ENCODE measurements around the gene PLAC1.

PLAC1 gene

DNA sequence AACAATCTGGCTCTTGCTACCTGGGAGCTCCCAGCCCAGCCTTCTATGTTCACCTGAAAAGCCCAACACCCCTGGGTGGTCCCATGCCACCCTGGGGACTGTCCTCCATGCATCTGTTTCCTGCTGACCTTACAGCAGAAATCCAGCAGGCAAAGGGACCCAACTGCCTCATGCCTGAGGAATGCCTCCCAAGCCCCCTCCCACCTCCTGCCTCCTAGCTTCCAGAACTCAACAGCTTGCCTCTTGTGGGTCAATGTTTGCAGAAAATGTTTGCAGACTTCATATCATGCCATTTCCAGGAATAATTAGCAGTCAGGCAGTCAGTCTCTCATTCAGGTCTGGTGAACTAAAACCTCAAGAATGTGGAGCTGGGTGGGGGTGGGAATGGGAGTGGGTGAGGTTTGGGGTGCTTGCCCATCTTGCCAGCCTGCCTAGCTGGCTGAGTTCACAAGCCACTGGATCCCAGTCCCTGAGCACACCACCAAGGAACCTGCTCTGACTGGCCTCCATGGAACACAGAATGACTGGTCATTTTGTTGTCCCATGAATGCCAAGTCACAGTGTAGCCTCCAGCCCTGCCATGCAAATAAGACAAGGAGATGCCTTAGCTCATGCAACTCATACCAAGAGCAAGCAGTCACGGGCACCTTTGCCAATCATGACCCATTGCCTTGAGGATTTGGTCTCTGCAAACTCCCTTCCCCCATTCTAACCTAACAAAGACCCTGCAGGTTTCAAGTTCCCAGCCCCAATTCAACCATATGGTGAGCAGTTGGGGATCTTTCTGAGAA, 12.1 kb upstream of the PLAC1 start:
- no peak for DNase-seq (ENCODE audit: low read depth in 3 of 3)

DNA sequence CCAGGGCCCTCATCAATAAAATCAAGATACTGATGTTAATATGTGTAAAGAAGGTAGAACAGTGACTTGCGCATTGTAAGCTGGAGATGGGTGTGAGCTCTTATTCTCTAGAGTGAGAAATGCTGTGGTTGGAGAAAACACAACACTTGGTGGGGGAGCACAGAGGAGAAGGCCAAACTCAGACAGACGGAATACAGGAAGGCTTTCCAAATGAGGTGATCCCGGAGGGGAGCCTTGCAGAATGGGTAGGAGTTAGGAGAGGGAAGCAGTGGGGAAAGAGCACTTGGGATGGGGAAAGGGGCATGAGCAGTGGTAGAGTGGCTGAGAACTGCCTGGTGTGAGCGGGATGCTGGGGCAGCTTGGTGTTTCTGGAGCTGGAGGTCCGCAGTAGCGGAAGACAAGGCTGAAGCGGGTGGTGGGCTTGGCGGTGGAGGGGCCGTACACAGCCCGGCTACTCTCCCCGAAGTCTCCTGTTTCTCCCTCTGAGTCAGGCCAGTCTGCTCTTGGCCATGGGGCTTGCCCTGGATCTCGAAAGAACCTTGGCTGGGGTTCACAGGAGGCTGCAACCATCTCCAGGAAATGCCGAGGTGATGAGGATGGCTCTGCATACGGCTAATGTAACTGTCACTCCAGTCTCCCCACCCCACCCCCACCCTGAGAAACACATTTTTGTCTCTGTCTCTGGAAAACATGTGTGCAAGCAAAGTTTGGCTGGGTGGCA, 11.3 kb upstream of the PLAC1 start:
- DNase-seq (ENCODE audit: low read depth in 3 of 3), result no peak

DNA sequence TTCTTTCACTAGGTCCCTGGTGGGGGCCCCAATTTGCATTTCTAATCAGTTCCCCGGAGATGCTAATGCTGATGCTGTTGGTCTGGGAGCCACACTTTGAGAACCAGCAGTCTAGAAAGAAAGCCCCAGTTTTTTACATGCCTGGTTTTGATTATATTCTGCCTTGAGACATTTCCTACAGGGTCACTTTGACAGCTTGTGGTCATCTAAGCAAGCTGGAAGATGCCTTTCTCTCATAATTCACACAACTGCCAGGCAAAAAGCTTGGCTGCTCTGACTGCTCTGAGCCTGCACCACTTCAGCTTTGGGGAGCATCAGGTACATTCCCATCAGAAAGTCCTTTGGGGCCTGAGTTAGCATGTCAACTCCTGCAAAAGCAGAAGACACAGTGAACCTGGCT, 5.9 kb upstream of the PLAC1 start:
- no peak for DNase-seq (ENCODE audit: low read depth in 3 of 3)

DNA sequence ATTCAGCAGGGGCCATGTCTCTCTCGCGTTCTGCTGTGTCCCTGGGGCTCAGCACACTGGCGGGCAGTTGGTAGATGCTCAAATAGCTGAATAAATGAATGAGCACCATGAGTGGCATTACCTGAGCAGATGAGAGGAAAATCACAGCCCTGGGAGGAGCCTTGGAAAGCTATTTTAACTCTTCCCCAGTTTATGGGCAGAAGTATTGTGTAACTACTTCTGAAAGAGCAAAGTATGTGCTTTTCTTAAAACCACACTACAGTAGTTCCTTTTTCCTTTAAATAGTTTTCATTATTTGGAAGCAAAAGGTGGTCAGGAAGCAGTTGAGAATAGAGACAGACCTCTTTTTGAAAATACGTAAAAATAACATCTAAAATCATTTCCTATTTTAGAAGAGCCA, 3.0 kb upstream of the PLAC1 start:
- DNase-seq (ENCODE audit: low read depth in 3 of 3), result no peak

DNA sequence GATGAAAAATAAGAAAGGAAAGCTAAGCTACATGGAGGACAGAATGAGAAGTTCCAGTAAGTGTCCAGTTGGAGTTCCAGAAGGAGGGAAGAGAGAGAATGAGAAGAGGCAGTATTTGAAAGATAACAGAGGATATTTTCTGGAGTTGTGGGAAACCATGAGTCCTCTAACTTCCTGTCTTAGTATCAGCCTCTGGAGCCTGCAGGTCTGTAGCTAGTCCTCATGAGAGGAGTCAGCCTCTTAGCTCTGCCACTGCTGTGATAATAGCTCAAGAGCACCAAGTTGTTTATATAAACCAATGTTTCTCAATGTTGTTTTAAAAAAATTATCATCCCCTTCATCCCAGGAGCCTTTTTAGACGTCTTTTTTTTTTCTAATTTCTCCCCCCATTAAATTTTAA, 2.4 kb upstream of the PLAC1 start:
- DNase-seq (ENCODE audit: low read depth in 3 of 3), result no peak

DNA sequence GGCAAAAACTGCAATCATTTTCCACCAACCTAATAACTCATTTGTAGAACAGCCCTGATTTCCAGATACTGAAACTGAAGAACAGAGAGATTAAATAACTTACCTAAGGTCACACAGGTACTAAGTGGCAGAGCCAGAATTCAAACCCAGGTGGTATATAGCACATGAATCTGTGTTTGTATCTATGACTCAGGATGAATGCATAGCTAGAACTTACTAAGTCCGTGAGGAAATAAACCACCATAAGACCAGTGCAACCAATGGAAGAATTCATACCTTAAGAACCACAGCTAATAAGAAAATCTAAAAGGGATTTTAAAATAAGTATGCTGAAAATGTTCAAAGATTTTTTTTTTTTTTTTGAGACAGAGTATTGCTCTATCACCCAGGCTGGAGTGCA, 1.5 kb upstream of the PLAC1 start:
- no peak for DNase-seq (ENCODE audit: low read depth in 3 of 3)

DNA sequence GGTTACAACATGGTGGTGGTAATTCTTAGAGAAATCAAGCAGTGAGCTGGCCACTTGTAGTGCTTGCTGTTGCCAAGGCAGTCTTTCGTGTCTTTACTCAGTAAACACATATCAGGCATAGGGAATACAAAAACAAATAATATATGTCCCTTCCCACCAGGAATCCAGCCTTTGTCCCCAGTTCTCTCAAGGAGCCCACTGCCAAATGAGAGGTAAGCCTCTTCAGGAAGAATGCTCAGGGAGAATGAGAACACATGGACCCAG, 421 bp upstream of the PLAC1 start:
- no peak for DNase-seq (ENCODE audit: low read depth in 3 of 3)

DNA sequence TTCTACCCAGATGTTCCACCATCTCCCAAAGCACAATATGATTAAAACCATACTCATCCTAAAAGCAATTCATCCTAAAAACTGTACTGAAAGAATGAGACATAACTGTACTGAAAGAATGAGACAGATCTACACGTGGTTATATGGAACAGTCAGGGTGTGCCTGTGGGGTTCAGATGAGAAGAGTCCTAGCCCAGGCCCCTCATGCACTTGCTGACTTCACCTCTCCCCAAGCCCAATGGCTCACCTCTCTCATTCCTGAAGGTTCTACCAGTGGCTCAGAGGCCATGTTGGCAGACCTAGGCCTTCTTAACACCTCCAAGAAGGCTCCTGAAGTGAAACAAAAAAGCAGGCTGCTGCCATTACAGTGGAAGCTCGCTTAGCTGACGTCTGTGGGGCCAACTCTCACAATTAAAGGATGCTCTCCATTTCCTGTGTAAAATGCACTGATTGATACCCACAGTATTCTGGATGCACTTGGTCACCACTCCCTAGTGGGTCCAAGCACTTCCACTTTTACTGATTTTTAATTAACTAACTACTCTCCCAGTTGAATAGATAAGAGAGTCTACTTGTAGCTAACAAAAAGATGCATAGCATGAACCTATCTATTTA, 3.8 kb downstream of the PLAC1 start:
- peak; percentile 9 to 40 (median 17) for DNase-seq (ENCODE audit: low read depth in 3 of 3)

DNA sequence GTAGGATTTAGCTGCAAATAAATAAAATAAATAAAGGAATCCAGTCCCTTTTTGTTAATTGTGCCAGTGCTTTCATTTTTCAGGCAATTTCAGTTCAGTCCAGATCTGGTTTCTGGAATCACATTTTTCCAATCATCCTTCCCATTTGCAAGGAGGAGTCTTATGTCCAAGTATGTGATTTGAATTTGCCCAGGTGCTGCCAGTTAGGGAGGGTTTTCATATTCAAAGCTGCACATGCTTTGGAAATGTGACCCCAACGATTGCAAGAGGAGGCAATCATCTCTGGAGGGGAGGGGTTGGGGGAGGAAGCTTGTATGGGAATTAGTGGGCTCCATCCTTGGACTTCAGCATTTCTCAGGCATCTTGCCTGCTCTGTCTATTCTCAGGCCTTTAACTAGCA, 4.4 kb downstream of the PLAC1 start:
- DNase-seq (ENCODE audit: low read depth in 3 of 3), result no peak

DNA sequence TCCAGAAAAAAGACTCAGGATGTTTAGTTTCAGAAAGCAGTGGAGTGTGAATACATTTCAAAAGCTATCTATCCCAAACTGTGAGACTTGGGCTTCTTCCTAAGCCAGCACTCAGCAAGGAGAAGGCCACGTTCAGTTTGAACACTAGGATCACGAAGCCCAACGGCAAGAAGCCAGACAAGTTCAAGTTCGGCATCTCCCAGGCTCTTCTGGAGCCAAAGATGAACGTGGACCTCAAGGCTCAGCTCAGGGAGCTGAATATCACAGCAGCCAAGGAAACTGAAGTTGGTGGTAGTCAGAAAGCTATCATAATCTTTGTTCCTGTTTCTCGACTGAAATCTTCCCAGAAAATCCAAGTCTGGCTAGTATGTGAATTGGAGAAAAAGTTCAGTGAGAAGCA, 7.6 kb downstream of the PLAC1 start:
- DNase-seq (ENCODE audit: low read depth in 3 of 3), result no peak

DNA sequence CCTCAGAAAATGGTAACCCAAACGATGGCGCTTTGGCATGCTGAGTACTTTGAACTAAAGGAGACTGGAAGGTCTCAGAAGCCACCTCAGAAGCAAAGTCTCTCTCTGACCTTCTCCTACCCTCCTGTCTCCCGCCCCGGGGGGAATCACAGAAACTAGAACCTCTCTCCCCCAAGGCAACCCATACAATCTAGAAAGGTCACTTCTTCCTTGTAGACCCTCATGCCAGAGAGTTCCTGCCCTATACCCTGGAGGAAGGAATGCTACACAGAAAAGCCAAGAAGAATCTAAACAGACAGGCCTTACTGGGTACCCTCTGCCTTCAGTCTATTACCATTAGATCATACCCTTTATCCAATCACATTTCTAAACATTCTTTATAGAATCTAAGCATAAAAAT, 8.5 kb downstream of the PLAC1 start:
- no peak for DNase-seq (ENCODE audit: low read depth in 3 of 3)

DNA sequence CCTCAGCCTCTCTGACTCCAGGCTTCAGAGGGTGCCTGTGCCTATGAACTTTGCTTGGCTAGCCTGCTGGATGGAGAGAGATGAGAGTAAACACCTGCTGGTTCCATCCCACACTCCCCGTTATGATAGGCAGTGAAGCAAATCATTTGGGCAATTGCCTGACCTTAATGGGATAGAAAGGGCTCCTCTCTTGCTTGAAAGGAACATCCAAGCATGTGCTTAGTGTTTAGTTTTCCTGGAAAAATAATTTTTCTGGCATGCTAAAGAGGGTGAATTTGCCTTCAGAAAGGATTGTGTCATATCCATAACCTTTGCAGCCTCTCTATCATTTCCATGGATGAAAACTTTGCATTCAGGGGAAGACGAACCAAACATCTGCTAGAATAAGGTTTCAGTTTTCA, 10.8 kb downstream of the PLAC1 start:
- no peak for DNase-seq (ENCODE audit: low read depth in 3 of 3)

DNA sequence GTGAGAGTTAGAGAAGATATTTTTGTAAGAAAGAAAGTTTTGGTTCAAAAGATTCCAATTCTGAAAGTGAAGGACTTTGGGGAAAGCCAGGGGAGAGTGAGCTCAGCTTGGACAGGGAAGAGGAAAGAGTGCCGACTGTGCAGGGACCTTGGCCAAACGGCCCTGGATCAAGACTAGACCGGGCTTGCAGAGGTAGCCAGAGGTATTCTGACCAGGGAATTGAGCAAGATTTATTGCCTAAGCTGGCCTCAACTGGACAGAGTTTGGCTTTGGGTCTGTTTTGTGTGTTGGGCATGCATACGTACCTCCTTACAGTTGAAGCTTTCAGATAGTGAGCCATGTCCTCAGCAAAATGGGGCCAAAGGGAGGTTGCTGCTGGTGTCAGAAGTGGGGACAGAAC, 11.6 kb downstream of the PLAC1 start:
- DNase-seq (ENCODE audit: low read depth in 3 of 3), result no peak

DNA sequence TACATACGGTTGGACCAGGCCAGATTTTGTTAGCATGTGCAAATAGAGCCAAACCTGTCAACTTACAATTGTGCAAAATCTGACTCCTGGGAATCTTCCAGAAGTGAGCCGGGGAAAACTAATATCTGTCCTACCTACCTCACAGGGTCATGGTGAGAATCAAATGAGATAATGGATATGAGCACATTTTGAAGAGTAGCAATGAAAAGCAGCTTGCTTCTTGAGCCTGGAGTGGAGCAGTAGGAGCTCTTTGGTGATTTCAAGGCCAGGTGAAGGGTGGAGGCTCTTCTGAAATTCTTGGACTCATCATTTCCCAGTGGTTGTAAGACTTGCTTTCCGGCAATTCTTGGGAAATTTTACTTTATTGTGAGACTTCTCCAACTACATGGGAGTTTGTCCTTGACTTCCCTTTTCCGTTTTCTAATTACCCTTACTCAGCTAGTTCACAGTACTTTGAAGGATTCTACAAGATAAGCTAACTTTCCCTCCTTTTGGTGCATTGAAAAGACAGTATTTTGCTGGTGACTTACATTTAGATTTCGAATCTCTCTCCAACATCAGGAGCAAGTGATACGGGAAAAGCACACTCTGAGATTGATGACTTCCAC, 12.2 kb downstream of the PLAC1 start:
- DNase-seq (ENCODE audit: low read depth in 3 of 3), result no peak

DNA sequence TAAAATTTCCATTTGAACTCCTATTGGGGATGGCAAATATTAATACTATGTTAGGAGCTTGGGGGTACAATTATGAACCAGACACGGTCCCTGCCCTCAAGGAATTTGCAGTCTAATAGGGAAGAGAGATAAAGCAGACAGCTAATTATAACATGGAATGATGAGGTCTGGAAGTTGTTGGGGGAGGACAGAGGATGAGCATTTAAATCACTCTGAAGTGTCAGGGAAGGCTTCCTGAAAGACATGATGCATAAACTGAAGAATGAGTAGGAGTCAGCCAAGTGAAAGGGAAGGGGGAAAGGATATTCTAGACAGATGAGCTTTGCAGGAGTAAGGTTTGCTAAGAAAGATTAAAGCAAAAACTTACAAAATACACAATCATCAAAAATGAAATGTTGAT, 15.9 kb downstream of the PLAC1 start:
- no peak for DNase-seq (ENCODE audit: low read depth in 3 of 3)

DNA sequence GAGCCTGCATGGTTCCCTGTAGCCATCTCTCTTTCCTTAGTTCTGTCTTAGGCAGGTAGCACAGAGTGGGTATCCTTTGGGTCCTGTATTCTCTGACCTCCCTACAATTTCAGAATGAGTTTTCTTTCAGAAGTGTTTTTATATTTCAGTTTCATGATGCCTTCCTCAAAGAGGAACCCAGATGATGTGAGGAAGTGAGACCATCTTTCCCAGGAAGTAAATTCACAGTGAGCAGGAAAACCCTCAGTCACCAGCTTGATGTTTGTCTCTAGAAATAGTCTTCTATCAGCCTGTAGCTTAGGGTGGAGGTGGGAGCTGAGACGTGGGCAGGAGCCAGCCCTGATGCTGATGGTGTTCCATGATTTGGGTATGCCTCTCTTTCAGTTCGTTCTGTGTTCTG, 16.9 kb downstream of the PLAC1 start:
- no peak for DNase-seq (ENCODE audit: low read depth in 3 of 3)

DNA sequence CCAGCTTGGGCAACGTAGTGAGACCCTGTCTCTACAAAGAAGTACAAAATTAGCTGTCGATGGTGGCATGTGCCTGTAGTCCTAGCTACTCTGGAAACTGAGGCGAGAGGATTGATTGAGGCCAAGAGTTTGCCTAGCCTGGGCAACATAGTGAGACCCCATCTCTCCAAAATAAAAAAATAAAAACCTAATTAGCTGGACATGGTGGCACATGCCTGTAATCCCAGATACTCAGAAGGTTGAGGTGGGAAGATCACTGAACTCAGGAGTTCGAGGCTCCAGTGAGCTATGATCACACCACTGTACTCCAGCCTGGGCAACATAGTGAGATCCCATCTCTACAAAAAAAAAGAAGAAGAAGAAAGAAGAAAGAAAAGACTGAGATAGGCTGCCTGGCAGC, 17.4 kb downstream of the PLAC1 start:
- no peak for DNase-seq (ENCODE audit: low read depth in 3 of 3)

DNA sequence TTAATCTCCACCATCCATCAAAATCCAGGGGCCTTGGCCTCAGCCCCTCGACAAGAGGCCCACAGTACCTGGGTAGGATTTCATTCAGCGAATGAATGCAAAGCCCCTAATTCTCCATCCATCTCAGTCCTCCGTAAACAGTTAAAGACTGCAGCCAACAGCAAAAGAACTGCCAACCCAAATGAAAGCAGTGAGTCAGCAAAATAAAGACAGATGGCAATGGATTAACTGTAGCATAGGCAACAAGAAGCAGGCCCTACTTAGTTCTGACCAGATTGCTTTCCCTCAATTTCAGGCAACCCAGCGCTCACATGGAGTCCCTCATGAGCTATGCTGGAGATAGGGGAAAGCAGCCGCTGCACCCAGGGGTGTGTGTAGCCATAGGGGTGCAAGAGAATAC, 21.4 kb downstream of the PLAC1 start:
- no peak for DNase-seq (ENCODE audit: low read depth in 3 of 3)

DNA sequence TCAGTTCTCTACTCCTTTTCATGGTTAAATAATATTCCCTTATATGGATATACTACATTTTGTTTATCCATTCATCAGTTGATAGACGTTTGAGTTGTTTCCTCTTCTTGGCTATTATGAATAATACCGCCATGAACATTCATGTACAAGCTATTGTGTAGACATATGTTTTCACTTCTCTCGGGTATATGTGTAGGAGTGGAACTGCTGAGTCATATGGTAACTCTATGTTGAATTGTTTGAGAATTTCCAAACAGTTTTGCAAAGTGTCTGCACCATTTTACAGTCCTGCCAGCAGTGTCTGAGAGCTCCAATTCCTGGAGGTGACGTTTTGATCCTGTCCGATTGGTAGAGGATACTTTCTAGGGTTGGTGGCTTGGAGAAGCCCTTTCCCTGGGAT, 23.6 kb downstream of the PLAC1 start:
- no peak for DNase-seq (ENCODE audit: low read depth in 3 of 3)

DNA sequence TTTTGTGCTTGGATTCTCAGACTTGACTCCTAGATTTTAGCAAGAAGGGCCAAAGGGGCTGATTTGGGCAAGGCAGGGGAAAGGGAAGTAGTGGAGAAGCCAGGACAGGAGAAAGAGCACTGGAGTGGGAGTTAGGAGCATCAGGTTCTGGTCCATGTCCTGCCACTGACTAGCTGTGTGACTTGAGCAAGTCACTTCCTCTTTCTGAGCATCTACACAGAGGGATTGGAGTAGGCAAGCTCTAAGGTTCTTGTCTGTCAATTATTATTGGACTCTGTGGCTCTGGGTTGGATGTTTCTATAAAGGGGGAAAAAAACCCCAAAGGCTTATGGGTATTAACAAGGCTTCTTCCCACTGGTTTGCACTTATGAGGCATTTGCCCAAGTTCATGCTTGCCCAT, 24.4 kb downstream of the PLAC1 start:
- no peak for DNase-seq (ENCODE audit: low read depth in 3 of 3)

DNA sequence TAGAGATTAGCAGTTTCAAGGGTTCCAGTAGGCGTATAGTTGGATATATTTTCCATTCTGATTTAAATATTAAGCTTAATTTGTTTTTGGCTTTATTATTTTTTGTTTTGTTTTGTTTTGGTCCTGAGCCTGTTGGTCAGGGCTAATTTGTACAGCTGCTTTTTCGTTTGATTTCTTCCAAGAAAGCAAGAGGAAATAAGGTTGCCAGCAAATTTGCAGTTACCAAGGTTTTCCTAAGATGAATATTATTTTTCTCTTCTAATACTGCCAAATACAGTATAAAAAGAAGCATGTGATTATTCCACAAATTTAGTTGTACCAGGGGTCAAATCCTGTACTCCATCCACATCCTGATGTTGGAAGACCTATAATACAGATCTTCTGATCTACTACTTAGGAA, 24.9 kb downstream of the PLAC1 start:
- no peak for DNase-seq (ENCODE audit: low read depth in 3 of 3)

DNA sequence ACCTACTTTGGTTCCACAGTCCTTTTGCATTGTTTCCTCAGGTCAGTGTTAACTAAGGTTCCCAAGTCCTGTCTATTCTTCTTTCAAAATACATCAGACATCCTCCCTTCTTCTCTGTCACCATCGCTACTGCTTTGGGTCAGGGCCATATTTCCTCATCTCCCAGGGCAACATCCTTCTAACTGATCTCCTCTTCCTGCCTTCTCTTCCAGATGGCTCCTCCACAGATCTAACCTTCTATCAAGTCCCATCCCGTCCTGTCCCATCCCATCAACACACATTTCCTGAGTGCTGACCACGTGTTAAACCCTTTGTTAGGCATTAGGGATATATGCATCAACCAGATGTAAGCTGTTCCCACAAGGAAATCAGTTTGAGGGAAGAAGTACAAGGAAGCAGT, 25.9 kb downstream of the PLAC1 start:
- DNase-seq (ENCODE audit: low read depth in 3 of 3), result no peak

Data from stimulated activated CD4-positive, alpha-beta T cell treated with anti-CD3 and anti-CD28 coated beads, TNF-alpha, amount 100 ng/mL, for 48 hours (primary cell).